H54 (cell line): ENCODE results near the gene RAPGEFL1.

ENCODE experiments used
- DNase-seq: peaks from one replicate; pipeline ENCODE4 v3.0.0; 2011; ENCODE audit warnings: low spot score, mixed read lengths; ENCODE audit not compliant: insufficient read length
- FAIRE-seq: peaks from 3 replicates; lab custom pipeline; 2011; peaks lifted over from hg19 to GRCh38; lab: Jason Lieb, UNC
- POLR2A ChIP-seq: IDR thresholded peaks from 2 replicates; pipeline ENCODE4 v1.6.1; 2011; ENCODE audit warnings: low read depth, mild to moderate bottlenecking, low read length

Gene RAPGEFL1

GRCh38 chr17:40244255-40244654 is 67.0 kb downstream of the RAPGEFL1 start:
- DNase-seq (no peak), FAIRE-seq (no peak)
- TF ChIP-seq POLR2A, result no peak
